NCI-H128 (cell line): ENCODE data around the gene EGFL8.

Source experiments
- DNase-seq: peaks from one replicate; lab custom pipeline; 2025; ENCODE audit not compliant: unreplicated experiment; lab: John Stamatoyannopoulos, UW

The EGFL8 gene

DNA sequence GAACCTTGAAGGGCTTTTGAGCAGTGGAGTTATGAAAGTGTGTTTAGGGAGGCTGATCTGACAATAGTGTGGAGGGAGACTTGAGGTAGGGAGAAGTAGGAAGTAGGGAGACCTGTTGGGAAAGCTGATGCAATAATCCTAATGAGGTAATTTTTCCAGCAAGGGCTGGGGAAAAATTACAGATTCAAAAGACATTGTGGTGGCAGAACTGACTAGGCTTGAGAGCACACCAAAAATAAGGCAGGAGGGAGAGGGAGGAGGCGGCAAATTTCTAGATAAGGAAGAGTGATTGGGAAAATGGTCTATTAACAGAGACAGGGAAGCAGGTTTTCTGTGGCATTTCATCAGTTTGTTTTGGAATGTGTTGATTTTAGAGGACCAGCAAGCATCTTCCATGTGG lies 18.1 kb upstream of the EGFL8 start:
- no peak for DNase-seq

DNA sequence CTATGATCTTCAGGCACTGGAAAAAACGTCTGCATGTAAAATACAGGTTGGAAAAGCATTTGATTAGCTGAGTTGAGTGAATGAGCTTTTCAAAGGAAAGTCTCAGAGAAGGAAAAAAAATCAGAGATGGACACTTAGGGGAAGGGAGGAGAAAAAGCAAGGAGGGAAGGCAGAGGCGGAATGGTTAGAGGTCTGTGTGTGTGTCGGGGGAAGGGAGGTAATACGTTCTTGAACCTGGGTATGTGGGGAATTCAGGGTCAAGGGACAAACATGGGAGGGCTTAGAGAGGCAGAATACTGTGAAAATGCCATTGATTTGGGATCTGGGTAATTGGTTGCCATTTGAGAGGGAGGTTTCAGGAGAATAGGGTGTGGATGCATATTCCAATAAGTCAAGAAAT lies 17.7 kb upstream of the EGFL8 start:
- no peak for DNase-seq

DNA sequence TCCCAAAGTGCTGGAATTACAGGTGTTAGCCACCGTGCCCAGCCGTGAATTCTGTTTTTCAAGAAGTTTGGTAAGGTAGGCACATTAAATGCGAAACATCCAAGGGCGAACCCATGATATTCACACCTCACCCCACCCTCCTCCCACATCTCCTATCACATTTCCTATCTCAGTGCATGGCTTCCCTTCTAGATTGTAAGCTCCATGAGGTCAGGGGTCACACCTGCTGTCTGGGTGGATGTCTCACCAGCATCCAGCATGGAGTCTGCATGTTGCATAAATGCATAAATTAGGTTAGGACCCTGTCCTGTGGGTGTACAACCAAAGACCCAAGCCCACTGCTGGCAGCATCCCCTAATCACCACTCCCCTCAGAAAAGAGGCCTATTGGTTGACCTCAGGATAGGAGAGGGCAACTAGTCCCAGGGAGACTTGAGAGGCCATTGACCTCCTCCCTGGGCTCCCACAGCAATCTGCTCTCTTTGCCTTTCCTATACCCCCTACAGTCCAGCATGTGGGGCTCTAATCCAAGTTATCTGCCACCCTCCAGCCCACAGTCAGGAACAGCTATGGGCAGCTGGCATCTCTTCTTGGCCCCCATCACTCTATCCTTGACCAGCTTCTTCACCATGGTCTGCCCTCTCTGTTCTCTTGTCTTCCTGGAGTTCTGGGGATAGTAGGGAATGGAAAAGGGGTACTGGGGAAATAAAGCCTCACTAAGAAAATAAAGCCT lies 16.8 kb upstream of the EGFL8 start:
- DNase-seq, result no peak

DNA sequence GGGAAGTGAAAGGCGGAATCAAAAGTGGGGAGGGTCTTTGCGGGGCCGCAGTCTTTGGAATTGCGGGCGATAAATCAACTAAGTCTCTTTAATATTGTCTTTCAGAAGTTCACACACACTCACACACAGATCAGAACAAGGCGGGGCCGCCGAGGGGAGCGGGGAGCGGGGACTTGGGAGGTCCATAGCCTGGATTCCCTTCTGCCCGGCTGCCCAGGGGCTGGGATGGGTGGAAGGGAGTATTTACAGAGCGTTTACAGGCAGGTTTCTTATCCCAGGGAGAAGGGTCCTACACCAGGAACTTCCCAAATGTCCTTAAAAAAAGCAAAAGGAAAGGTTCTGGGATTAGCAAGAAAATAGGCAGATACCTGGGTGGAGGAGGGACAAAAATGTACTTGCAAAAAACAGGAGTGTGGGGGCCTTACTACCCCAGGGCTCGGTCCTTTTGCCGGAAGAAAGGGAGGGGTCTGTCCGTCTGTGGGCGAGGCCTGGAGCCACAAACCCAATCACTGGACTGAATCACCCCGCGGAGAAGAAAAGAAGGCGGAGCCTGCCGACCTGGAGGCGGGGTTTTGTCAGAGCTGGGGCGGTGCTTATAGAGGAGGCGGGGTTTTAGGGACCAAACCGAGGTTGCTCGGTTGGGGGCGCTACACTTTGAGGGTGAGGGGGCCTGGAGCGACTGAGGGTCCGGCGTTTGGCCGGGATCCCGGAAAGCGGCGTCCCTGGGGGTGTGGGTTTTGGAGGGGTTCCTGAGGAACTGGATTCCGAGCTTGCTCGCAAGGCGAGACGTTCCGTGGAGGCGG lies 15.9 kb upstream of the EGFL8 start:
- no peak for DNase-seq

DNA sequence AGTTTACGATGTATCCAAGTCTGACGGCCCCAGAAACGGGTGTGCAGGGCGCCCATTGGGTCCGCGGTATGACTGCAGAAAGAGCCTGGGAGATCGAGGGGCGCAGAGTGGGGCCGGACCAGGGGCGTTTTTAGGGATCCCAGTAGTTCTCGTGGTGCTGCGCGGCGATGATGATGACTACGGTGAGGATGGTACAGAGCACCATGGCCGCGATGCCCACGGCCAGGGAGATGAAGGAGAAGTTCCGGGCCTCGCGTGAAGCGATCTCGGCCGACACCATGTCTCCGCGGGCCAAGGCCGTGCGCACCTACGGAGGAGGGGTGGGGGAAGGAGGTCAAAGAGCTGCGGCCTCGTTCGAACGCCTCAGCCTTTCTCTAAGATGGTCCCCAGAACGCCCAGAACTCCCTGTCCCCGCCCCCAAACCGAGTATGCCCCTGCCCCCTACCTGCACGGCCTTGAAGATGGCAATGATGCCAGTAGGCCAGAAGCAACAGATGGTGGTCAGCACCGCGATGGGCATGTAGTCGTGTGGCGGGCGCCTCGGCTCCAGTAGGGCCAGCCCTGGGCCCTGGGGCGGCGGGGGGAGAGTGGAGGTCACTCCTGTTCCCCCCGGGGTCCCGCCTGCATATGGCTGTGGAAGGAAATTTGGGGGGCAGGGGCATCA lies 15.2 kb upstream of the EGFL8 start:
- DNase-seq, result no peak

DNA sequence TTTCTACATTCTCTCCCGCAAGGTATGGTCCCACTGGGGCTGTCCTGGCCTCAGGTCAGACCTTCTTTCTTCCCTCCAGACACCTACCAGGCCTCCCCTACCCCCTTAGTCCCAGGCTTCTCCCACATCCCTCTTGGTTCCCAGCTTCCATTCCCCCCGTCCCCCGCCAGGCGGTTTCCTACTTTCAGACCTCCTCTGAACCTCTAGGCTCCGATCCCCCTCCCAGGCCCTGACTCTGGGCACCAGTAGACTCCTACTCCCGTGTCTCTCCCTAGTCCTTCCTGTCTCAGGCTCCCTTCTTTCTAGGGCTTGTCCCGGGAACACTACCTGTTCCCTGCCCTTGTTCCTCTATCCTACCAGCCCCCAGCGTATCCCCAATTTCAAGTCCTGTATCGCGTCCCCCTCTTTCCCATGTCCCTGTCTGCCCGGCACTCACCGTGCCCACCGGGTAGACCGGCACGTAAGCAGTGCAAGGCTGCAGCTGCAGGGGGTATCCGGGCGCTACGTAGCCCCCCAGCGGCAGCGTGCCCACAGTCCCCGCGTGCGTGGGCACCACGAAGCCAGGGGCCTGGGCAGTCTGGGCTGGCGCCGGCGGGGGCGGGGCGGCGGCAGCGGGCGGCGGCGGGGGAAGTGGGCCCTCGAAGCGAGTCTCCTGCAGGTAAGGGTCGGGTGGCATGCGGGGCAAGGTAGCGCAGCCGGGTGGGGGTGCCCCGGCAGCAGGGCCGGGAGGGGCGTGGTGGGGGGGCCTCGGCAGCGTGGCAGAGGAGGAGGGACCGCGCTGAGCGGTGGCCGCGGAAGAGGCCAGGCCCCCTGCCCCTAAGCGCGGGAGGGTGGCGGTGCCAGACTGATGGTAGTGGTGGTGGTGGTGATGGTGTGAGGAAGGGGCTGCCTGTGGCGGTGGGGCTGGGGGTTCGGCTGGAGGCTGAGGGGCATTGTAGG lies 14.2 kb upstream of the EGFL8 start:
- no peak for DNase-seq

DNA sequence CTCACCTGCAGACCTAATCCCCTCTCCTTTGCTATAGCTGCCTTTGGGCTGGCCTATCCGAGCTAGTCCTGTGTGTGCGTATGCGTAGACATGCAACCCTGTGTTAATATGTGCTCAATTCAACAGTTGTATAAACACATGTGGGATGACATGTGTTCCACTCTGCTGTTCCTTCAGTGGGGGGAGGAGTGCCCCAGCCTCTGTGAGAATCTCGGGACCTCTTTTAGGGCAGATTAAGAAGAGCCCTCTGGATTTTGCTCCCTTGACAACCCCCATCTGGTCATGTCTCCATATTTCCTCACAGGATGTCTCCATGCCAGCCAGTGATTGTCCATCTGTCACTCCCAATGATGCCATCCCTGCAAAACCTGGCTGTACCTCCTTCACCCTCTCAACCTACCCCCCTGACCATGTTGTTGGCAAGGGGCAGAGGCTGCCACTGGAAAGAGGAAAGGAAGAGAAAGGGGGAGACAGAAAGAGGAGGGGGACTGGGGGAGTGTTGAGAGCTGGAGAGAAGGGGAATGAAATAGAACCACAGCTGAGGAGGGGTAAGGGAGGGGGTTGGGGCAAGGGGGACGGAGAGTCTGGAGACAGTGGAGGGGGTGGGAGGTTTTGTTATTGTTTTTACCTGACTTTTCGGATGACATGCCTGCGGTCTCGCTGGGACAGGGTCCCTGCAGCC lies 13.1 kb upstream of the EGFL8 start:
- no peak for DNase-seq

DNA sequence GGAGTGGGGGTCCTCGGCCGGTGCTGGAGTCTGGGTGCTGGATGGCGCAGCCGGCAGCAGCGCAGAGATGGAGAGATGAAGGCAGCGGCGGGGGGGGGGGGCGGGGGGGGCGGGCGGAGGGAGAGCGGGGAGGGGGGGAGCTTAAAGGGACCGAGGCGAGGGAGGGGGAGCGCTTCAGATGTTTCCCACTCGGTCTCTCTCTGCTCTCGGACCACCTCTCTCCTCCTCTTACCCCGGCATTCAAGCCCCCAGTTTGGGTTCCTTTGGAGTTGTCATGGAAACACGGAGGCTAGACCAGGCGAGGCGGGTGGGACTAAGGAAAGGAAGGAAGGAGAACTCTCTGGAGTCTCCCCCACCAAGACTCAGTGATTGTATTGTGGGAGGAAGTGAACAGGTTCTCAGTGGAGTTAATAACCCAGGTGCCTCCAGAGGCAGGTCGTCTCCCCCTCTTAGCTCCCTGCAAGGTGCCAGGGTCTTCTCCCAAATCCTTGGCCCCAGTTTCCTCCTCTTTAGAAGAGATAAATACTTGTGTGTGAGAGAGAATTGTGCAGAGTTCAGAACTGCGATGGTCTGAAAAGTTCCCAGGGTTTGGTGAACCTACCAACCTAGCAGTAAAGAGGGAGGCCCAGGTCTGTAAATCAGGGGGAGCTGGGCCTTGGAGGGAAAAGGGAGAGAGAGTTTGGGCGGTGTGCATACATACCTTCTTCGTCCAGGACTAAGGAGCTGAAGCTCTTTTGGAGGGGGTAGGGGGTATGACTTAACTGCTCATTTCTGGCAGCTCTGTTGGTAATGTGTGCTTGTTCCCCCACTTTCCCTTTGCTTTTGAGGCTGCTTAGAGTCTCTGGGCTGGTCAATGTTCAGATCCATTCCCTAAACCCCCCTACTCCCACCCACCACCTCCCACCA lies 12.3 kb upstream of the EGFL8 start, which contains the start of gene PRRT1:
Gene PRRT1 (minus strand): TSS at position 77 of the 906 bp plus-strand sequence. CDS start 112 bp downstream, outside the sequence.
- no peak for DNase-seq

DNA sequence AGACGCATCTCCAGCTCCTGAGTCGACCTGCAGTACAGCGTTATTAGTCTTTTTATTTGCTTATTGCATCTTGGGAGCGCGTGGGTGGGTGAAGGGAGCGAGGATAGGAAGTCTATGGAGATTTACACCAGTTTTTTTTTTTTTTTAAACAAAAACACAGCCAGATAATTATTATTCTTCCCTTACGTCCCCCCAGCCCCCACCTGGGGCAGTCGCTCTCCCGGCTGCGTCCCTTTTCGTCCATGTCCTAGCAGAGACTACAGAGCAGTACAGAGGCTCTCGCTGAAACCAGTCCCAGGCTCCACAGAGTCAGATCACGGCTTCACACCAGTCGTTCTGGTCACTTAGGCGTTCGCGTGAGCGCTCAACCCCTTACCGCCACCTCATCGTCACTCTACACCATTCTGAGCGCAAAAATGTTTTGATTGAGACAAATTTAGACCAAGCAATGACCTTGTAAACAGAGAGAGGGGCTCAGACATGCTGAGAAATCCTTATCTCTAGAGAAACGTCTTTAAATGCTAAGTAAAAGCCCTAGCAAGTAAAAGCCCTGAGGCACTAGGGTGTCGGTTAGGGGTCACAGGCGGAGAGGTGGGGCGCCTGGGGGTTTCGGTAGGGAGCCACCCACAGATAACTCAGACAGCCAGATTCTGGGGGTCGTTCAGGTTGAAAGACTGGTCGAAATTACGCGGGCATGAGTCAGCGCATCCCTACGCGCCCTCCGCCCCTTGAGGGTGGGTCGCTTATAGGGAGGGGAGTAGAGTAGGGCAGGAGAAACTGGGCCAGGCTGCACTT lies 11.4 kb upstream of the EGFL8 start:
- DNase-seq, result no peak

DNA sequence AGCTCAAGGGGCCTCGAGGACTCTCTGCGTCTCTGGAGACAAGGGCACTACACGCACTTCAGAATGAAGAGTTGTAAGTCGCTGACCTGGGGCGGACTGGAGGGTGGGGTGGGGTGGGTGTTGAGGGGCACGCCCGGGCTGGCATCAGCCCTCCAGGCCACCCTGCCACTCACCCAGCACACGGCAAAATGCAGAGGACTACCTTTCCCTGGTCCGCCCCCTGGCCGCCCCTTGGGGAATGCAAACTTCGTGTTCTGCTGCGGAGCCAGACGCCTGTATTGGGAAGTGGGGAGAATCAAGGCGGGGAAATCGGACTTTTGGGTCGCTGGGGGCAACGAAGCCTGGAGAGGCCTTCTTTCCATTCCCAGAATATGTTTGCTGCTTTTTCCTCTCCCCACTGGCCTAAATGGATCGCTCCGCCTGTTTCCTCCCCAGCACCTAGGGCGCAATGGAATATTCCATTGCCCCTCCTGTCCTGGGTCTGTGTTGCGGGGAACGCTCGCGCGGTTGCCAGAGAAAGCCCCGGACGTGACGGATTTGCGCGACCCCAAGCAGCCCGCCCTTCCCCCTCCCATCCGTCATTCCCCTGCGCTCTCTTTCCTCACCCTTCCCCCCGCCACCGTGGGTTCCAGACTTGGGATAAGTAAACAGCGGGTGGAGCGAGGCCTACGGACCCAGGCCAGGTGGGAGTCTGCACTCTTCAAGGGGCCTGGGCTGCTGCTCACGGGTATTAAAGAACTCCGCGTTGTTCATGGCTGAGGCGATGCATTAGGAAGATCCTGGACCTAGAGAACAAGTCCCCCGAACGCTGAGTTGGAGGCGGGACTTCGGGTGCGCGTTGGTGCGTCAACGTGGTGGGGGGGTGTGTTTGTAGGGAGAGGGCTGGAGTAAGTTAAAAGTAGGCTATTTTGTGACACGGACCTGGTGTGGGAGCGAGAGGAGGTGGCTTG lies 10.6 kb upstream of the EGFL8 start, which contains the start of gene PPT2:
Gene PPT2 (plus strand): TSS at position 578 of the 950 bp plus-strand sequence. CDS start 454 bp downstream, outside the sequence.
- peak; percentile 46 for DNase-seq

DNA sequence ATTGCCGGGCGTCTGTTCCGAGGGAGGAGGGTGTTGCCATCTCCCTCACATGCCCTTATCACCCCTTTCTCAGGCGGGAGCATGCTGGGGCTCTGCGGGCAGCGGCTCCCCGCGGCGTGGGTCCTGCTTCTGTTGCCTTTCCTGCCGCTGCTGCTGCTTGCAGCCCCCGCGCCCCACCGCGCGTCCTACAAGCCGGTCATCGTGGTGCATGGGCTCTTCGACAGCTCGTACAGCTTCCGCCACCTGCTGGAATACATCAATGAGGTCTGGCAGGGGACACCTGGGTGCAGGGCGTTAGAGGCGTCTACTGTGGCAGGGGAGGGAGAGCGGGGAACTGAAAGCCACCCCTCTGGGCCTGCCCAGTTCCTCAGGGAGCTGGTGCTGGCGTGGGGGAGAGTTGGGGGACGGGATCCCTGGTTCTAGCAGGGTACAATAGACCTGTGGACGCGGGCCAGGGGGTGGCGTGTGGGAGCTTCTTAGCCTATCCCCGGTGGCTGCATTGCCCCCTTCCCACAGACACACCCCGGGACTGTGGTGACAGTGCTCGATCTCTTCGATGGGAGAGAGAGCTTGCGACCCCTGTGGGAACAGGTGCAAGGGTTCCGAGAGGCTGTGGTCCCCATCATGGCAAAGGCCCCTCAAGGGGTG lies 9.8 kb upstream of the EGFL8 start:
- peak; percentile 41 for DNase-seq

DNA sequence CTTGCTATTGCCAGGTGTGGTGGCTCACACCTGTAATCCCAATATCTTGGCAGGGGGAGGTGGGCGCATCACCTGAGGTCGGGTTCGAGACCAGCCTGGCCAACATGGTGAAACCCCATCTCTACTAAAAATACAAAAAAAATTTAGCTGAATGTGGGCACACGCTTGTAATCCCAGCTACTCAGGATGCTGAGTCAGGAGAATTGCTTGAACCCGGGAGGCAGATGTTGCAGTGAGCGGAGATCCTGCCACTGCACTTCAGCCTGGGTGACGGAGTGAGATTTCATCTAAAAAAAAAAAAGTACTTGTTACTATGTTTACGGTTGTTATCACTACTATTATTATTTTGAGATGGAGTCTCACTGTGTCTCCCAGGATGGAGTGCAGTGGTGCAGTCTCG lies 7.5 kb upstream of the EGFL8 start:
- DNase-seq, result no peak

DNA sequence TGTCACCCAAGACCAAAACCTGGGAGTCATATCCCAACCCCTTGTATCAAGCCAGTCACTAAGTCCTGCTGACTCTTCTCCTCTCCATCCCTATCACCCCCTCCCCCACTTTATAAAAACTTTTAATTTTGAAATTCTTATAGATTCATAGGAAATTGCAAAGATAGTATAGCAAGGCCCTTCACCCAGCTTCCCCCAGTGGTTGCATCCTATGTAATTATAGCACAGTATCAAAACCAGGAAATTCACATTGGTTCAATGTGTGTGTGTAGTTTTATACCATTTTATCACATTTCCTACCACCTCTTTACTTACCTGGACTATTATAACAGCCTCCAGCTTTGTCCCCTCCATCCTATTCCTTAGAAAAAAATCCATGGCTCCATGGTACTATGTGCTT lies 6.3 kb upstream of the EGFL8 start:
- no peak for DNase-seq

DNA sequence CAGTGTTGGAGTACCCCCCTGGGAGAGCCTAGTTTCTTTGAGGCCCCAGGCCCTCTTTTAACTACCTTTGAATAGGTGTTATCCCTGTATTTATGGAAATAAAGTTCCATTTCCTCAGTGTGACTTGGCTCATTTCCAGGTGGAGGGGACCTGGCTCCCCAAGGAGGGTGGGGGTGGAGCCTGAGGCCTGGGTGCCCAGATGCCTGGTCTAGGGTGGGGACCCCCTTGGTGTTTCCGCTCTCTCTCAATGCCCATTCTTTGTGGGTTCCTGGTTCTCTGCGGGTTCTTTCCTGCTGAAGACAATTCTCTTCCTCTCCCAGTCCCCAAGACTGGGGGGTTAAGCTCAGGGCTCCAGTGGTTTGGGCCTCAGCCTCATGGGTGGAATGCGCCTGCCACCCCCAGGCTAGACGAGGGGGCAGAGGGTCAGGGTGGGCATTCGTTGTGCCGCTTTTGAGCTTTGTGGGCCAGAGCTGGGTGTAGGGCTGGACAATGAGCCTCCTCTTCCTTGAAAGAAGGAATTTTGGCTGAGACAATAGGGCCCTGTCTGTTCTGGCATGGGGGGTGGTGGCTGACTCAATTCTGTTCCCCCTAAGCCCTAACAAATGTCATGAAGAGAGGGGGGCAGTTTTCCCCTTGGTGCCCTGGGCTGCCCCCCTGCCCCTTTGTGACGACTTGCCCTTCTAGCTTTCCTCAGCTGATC lies 686 bp upstream of the EGFL8 start:
- DNase-seq, result no peak

DNA sequence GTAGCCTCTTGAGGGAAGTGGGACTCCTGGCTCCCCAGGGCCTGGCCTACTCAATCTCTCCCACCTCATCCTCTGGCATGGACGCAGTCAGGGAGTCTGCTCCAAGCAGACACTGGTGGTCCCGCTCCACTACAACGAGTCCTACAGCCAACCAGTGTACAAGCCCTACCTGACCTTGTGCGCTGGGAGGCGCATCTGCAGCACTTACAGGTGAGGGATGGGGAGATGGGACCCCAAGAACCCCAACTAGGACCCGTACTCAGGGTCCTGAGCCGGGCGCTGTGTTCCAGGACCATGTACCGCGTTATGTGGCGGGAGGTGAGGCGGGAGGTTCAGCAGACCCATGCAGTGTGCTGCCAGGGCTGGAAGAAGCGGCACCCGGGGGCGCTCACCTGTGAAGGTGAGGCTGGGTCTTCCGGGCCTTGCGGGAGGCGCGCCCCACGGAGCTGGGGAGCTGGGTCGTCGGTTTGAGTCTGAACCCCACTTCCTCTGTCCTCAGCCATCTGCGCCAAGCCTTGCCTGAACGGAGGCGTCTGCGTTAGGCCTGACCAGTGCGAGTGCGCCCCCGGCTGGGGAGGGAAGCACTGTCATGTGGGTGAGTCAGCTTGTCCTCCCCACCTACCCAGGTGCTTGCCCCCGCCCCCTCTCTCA lies 2.1 kb downstream of the EGFL8 start:
- no peak for DNase-seq
